Measurements from ENCODE around the gene NFKB2.

- TF ChIP-seq CTCF (IDR thresholded peaks at IDR 0.05; ENCODE audit: insufficient read depth, low read depth, low read length) (no peak), EZH2 (IDR thresholded peaks at IDR 0.05; ENCODE audit: insufficient read depth, low read length) (no peak)
Measured at GRCh38 chr10:102358712-102359382, 36.7 kb upstream of the NFKB2 start.

Data from astrocyte (in vitro differentiated cells and primary cell).